Measurements from ENCODE around the gene SPAG9. TPM values are rescaled to one million over a fixed set of nuclear protein-coding genes. Genes with fewer than 3 reads are reported as not detected.

Gene SPAG9
- total RNA-seq, 2 donors from 2014 or later: 77.0 to 85.8 TPM

- Mint-ChIP-seq H3K4me3 (peak overlapping the region; percentile 89), H3K27ac (peak overlapping the region; percentile 100), H3K4me1 (peaks cover 37% of the 10 kb centered on the region), H3K36me3 (ENCODE audit: low read depth) (no peaks in the 10 kb centered on the region), H3K27me3 (no peaks in the 10 kb centered on the region)
- peak; percentile 66 to 88 (median 84) for DNase-seq
- ATAC-seq: peak; percentile 95
- no peaks in the 10 kb centered on the region for H3K9me3 ChIP-seq (ENCODE audit: control insufficient read depth, low read length, poor library complexity, severe bottlenecking)
Measured at GRCh38 chr17:50919321-50920040, 201.2 kb downstream of the SPAG9 start.

- peak overlapping the region; percentile 89 for H3K4me3 Mint-ChIP-seq
- no peak for DNase-seq
- H3K9me3 ChIP-seq (ENCODE audit: control insufficient read depth, low read length, poor library complexity, severe bottlenecking): no peaks in the 10 kb centered on the region
- no peaks in the 10 kb centered on the region for H3K27me3 Mint-ChIP-seq
- no peaks in the 10 kb centered on the region for H3K36me3 Mint-ChIP-seq (ENCODE audit: low read depth)
- H3K4me1 Mint-ChIP-seq: peaks cover 39% of the 10 kb centered on the region
- peak; percentile 14 for ATAC-seq
- H3K27ac Mint-ChIP-seq: peak overlapping the region; percentile 100
Measured at GRCh38 chr17:50918933-50919296, 201.8 kb downstream of the SPAG9 start.

GRCh38 chr17:50918071-50918932 is 202.4 kb downstream of the SPAG9 start:
- peak overlapping the region; percentile 100 for H3K27ac Mint-ChIP-seq
- peaks cover 39% of the 10 kb centered on the region for H3K4me1 Mint-ChIP-seq
- H3K4me3 Mint-ChIP-seq: peak overlapping the region; percentile 71
- no peaks in the 10 kb centered on the region for H3K36me3 Mint-ChIP-seq (ENCODE audit: low read depth)
- no peak for DNase-seq
- no peaks in the 10 kb centered on the region for H3K27me3 Mint-ChIP-seq
- ATAC-seq: no peak
- H3K9me3 ChIP-seq (ENCODE audit: control insufficient read depth, low read length, poor library complexity, severe bottlenecking): no peaks in the 10 kb centered on the region

GRCh38 chr17:50917418-50917743 is 203.3 kb downstream of the SPAG9 start:
- H3K36me3 Mint-ChIP-seq (ENCODE audit: low read depth): no peaks in the 10 kb centered on the region
- H3K4me3 Mint-ChIP-seq: peak overlapping the region; percentile 19
- ATAC-seq (no peak), DNase-seq (no peak)
- H3K4me1 Mint-ChIP-seq: peaks cover 39% of the 10 kb centered on the region
- no peaks in the 10 kb centered on the region for H3K9me3 ChIP-seq (ENCODE audit: control insufficient read depth, low read length, poor library complexity, severe bottlenecking)
- H3K27ac Mint-ChIP-seq: peak overlapping the region; percentile 100
- H3K27me3 Mint-ChIP-seq: no peaks in the 10 kb centered on the region

- peaks cover 36% of the 10 kb centered on the region for H3K4me1 Mint-ChIP-seq
- H3K4me3 Mint-ChIP-seq: no peak overlapping the region
- H3K27me3 Mint-ChIP-seq: no peaks in the 10 kb centered on the region
- H3K36me3 Mint-ChIP-seq (ENCODE audit: low read depth): no peaks in the 10 kb centered on the region
- ATAC-seq (no peak), DNase-seq (no peak)
- H3K27ac Mint-ChIP-seq: peak overlapping the region; percentile 100
- H3K9me3 ChIP-seq (ENCODE audit: control insufficient read depth, low read length, poor library complexity, severe bottlenecking): no peaks in the 10 kb centered on the region
Measured at GRCh38 chr17:50916708-50917417, 203.8 kb downstream of the SPAG9 start.

GRCh38 chr17:50916026-50916707 is 204.5 kb downstream of the SPAG9 start:
- ATAC-seq: no peak
- Mint-ChIP-seq H3K36me3 (ENCODE audit: low read depth) (no peaks in the 10 kb centered on the region), H3K4me1 (peaks cover 30% of the 10 kb centered on the region), H3K27me3 (no peaks in the 10 kb centered on the region), H3K4me3 (no peak overlapping the region), H3K27ac (peak overlapping the region; percentile 100)
- no peaks in the 10 kb centered on the region for H3K9me3 ChIP-seq (ENCODE audit: control insufficient read depth, low read length, poor library complexity, severe bottlenecking)
- DNase-seq: no peak

GRCh38 chr17:50914505-50915063 is 206.1 kb downstream of the SPAG9 start:
- no peaks in the 10 kb centered on the region for H3K9me3 ChIP-seq (ENCODE audit: control insufficient read depth, low read length, poor library complexity, severe bottlenecking)
- Mint-ChIP-seq H3K36me3 (ENCODE audit: low read depth) (no peaks in the 10 kb centered on the region), H3K27ac (peak overlapping the region; percentile 100), H3K4me3 (peak overlapping the region; percentile 19), H3K4me1 (peaks cover 30% of the 10 kb centered on the region), H3K27me3 (no peaks in the 10 kb centered on the region)
- DNase-seq: no peak
- ATAC-seq: no peak

- Mint-ChIP-seq H3K4me3 (peak overlapping the region; percentile 49), H3K27me3 (no peaks in the 10 kb centered on the region), H3K27ac (peak overlapping the region; percentile 96), H3K36me3 (ENCODE audit: low read depth) (no peaks in the 10 kb centered on the region), H3K4me1 (peaks cover 30% of the 10 kb centered on the region)
- no peaks in the 10 kb centered on the region for H3K9me3 ChIP-seq (ENCODE audit: control insufficient read depth, low read length, poor library complexity, severe bottlenecking)
- DNase-seq (no peak), ATAC-seq (no peak)
Measured at GRCh38 chr17:50913120-50913519, 207.5 kb downstream of the SPAG9 start.

Other genes starting within 250 kb of the SPAG9 start
- gene NME1, start 32.7 kb upstream of the SPAG9 start, total RNA-seq: 10 to 100 TPM; 17.2 to 19.9 TPM
- 100 to 1,000 TPM; 219 to 256 TPM for gene NME2, start 45.5 kb upstream of the SPAG9 start, total RNA-seq
- 10 to 100 TPM; 27.5 to 33.7 TPM for gene MBTD1, start 139.2 kb upstream of the SPAG9 start, total RNA-seq
- gene UTP18, start 139.7 kb upstream of the SPAG9 start, total RNA-seq: 10 to 100 TPM; 49.3 to 54.1 TPM